ENCODE results near the gene ENAH. TPM values are rescaled to one million over a fixed set of nuclear protein-coding genes. Genes with fewer than 3 reads are reported as not detected.

Gene ENAH
- total RNA-seq, 2 donors from 2014 or later, result 43.5 to 63.7 TPM

GRCh38 chr1:225462714-225463574, 190.0 kb downstream of the ENAH start:
- peaks cover 6% of the 10 kb centered on the region for H3K4me1 ChIP-seq
- peak overlapping the region; percentile 14 for H3K27ac ChIP-seq
- peak; percentile 70 for DNase-seq
- H3K4me3 ChIP-seq, result no peak overlapping the region
- no peaks in the 10 kb centered on the region for H3K9me3 ChIP-seq
- peak overlapping the region in 1 of 2 donors; percentile 41 for H3K9ac ChIP-seq (ENCODE audit: low read depth in 2 of 2, low read length in 2 of 2)
- H3K27me3 ChIP-seq, result no peaks in the 10 kb centered on the region
- intact Hi-C loops (cut with DNase I), result no loop called here
- H3K36me3 ChIP-seq, result no peaks in the 10 kb centered on the region
- TF ChIP-seq, protein P1, sequence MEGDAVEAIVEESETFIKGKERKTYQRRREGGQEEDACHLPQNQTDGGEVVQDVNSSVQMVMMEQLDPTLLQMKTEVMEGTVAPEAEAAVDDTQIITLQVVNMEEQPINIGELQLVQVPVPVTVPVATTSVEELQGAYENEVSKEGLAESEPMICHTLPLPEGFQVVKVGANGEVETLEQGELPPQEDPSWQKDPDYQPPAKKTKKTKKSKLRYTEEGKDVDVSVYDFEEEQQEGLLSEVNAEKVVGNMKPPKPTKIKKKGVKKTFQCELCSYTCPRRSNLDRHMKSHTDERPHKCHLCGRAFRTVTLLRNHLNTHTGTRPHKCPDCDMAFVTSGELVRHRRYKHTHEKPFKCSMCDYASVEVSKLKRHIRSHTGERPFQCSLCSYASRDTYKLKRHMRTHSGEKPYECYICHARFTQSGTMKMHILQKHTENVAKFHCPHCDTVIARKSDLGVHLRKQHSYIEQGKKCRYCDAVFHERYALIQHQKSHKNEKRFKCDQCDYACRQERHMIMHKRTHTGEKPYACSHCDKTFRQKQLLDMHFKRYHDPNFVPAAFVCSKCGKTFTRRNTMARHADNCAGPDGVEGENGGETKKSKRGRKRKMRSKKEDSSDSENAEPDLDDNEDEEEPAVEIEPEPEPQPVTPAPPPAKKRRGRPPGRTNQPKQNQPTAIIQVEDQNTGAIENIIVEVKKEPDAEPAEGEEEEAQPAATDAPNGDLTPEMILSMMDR (IDR thresholded peaks at IDR 0.05), result no peak

GRCh38 chr1:225462429-225462713, 190.6 kb downstream of the ENAH start:
- H3K36me3 ChIP-seq, result no peaks in the 10 kb centered on the region
- peaks cover 6% of the 10 kb centered on the region for H3K4me1 ChIP-seq
- TF ChIP-seq, protein P1 (IDR thresholded peaks at IDR 0.05), result no peak
- DNase-seq, result no peak
- no peak overlapping the region for H3K4me3 ChIP-seq
- H3K9ac ChIP-seq (ENCODE audit: low read depth in 2 of 2, low read length in 2 of 2), result no peak overlapping the region
- no peak overlapping the region for H3K27ac ChIP-seq
- intact Hi-C loops (cut with DNase I), result no loop called here
- no peaks in the 10 kb centered on the region for H3K9me3 ChIP-seq
- no peaks in the 10 kb centered on the region for H3K27me3 ChIP-seq

- H3K27me3 ChIP-seq, result no peaks in the 10 kb centered on the region
- no peaks in the 10 kb centered on the region for H3K36me3 ChIP-seq
- no peak overlapping the region for H3K27ac ChIP-seq
- TF ChIP-seq, protein P1 (IDR thresholded peaks at IDR 0.05), result no peak
- H3K4me3 ChIP-seq, result no peak overlapping the region
- no peaks in the 10 kb centered on the region for H3K9me3 ChIP-seq
- intact Hi-C loops (cut with DNase I), result no loop called here
- H3K9ac ChIP-seq (ENCODE audit: low read depth in 2 of 2, low read length in 2 of 2), result no peak overlapping the region
- no peak for DNase-seq
- H3K4me1 ChIP-seq, result peaks cover 6% of the 10 kb centered on the region
These were observed 191.1 kb downstream of the ENAH start for GRCh38 chr1:225461533-225462428.

- DNase-seq, result no peak
- intact Hi-C loops (cut with DNase I), result no loop called here
These were observed 192.0 kb downstream of the ENAH start for GRCh38 chr1:225460737-225461532.

More at GRCh38 chr1:225460737-225461532, 192.0 kb downstream of the ENAH start:
- Histone ChIP-seq H3K4me1 (peaks cover 6% of the 10 kb centered on the region), H3K27me3 (no peaks in the 10 kb centered on the region), H3K9ac (ENCODE audit: low read depth in 2 of 2, low read length in 2 of 2) (no peak overlapping the region), H3K9me3 (no peaks in the 10 kb centered on the region), H3K27ac (no peak overlapping the region), H3K4me3 (no peak overlapping the region), H3K36me3 (no peaks in the 10 kb centered on the region)
- TF ChIP-seq, protein P1 (IDR thresholded peaks at IDR 0.05), result no peak

Measured in colonic mucosa (tissue), 4 donors.